ENCODE measurements around the gene MFSD2A.
A peak's percentile ranks its signal among the peaks of the same experiment; 100 is the strongest.
"Not testable (repeated sequence)": the region's sequence is repeated elsewhere in the genome, so short reads cannot be mapped to it uniquely, and the experiment has no call there.

The MFSD2A gene

GRCh38 chr1:39976732-39977131 lies 21.8 kb downstream of the MFSD2A start:
- Mint-ChIP-seq H3K9me3 (no peaks in the 10 kb centered on the region), H3K4me3 (no peak overlapping the region), H3K27me3 (no peaks in the 10 kb centered on the region), H3K36me3 (no peaks in the 10 kb centered on the region), H3K27ac (no peak overlapping the region), H3K4me1 (peaks cover 6% of the 10 kb centered on the region)

GRCh38 chr1:39977202-39977601 lies 22.3 kb downstream of the MFSD2A start:
- Mint-ChIP-seq H3K27me3 (no peaks in the 10 kb centered on the region), H3K4me1 (peaks cover 6% of the 10 kb centered on the region), H3K4me3 (no peak overlapping the region), H3K27ac (no peak overlapping the region), H3K36me3 (no peaks in the 10 kb centered on the region), H3K9me3 (no peaks in the 10 kb centered on the region)

GRCh38 chr1:39979654-39980053 lies 24.7 kb downstream of the MFSD2A start:
- Mint-ChIP-seq H3K9me3 (no peaks in the 10 kb centered on the region), H3K36me3 (no peaks in the 10 kb centered on the region), H3K27me3 (no peaks in the 10 kb centered on the region), H3K4me3 (no peak overlapping the region), H3K4me1 (no peaks in the 10 kb centered on the region), H3K27ac (no peak overlapping the region)

- no peak overlapping the region for H3K27ac Mint-ChIP-seq
- no peaks in the 10 kb centered on the region for H3K27me3 Mint-ChIP-seq
- no peaks in the 10 kb centered on the region for H3K4me1 Mint-ChIP-seq
- no peak overlapping the region for H3K4me3 Mint-ChIP-seq
- H3K36me3 Mint-ChIP-seq: no peaks in the 10 kb centered on the region
- H3K9me3 Mint-ChIP-seq: no peaks in the 10 kb centered on the region
Observed at GRCh38 chr1:39980555-39981313, 25.8 kb downstream of the MFSD2A start.

- no peaks in the 10 kb centered on the region for H3K9me3 Mint-ChIP-seq
- no peaks in the 10 kb centered on the region for H3K27me3 Mint-ChIP-seq
- no peaks in the 10 kb centered on the region for H3K4me1 Mint-ChIP-seq
- peak overlapping the region; percentile 81 for H3K27ac Mint-ChIP-seq
- no peak overlapping the region for H3K4me3 Mint-ChIP-seq
- no peaks in the 10 kb centered on the region for H3K36me3 Mint-ChIP-seq
Observed at GRCh38 chr1:39981385-39981784, 26.4 kb downstream of the MFSD2A start.

- no peaks in the 10 kb centered on the region for H3K36me3 Mint-ChIP-seq
- no peak overlapping the region for H3K27ac Mint-ChIP-seq
- no peak overlapping the region for H3K4me3 Mint-ChIP-seq
- no peaks in the 10 kb centered on the region for H3K9me3 Mint-ChIP-seq
- no peaks in the 10 kb centered on the region for H3K27me3 Mint-ChIP-seq
- no peaks in the 10 kb centered on the region for H3K4me1 Mint-ChIP-seq
Observed at GRCh38 chr1:39981945-39982344, 27.0 kb downstream of the MFSD2A start.

- not testable (repeated sequence) for H3K27me3 Mint-ChIP-seq, H3K27ac Mint-ChIP-seq, H3K4me1 Mint-ChIP-seq, H3K36me3 Mint-ChIP-seq, H3K9me3 Mint-ChIP-seq, H3K4me3 Mint-ChIP-seq
Observed at GRCh38 chr1:39984480-39984879, 29.5 kb downstream of the MFSD2A start.

- H3K4me3 Mint-ChIP-seq: no peak overlapping the region
- H3K27ac Mint-ChIP-seq: no peak overlapping the region
- H3K4me1 Mint-ChIP-seq: no peaks in the 10 kb centered on the region
- H3K36me3 Mint-ChIP-seq: no peaks in the 10 kb centered on the region
- H3K27me3 Mint-ChIP-seq: no peaks in the 10 kb centered on the region
- no peaks in the 10 kb centered on the region for H3K9me3 Mint-ChIP-seq
Observed at GRCh38 chr1:39984951-39985350, 30.0 kb downstream of the MFSD2A start.

- Mint-ChIP-seq H3K27me3 (no peaks in the 10 kb centered on the region), H3K4me1 (no peaks in the 10 kb centered on the region), H3K4me3 (no peak overlapping the region), H3K36me3 (no peaks in the 10 kb centered on the region), H3K27ac (no peak overlapping the region), H3K9me3 (no peaks in the 10 kb centered on the region)
Observed at GRCh38 chr1:39987869-39988268, 32.9 kb downstream of the MFSD2A start.

- Mint-ChIP-seq H3K4me3 (no peak overlapping the region), H3K4me1 (no peaks in the 10 kb centered on the region), H3K9me3 (no peaks in the 10 kb centered on the region), H3K27me3 (no peaks in the 10 kb centered on the region), H3K36me3 (no peaks in the 10 kb centered on the region), H3K27ac (no peak overlapping the region)
Observed at GRCh38 chr1:39988618-39989343, 33.8 kb downstream of the MFSD2A start.

- H3K27me3 Mint-ChIP-seq: no peaks in the 10 kb centered on the region
- no peak overlapping the region for H3K27ac Mint-ChIP-seq
- H3K9me3 Mint-ChIP-seq: no peaks in the 10 kb centered on the region
Observed at GRCh38 chr1:39990428-39990827, 35.5 kb downstream of the MFSD2A start.

GRCh38 chr1:39992234-39992633 lies 37.3 kb downstream of the MFSD2A start:
- peaks cover 14% of the 10 kb centered on the region for H3K4me1 Mint-ChIP-seq
- no peaks in the 10 kb centered on the region for H3K27me3 Mint-ChIP-seq
- no peaks in the 10 kb centered on the region for H3K9me3 Mint-ChIP-seq
- no peaks in the 10 kb centered on the region for H3K36me3 Mint-ChIP-seq
- H3K27ac Mint-ChIP-seq: no peak overlapping the region
- no peak overlapping the region for H3K4me3 Mint-ChIP-seq

More at GRCh38 chr1:39990428-39990827, 35.5 kb downstream of the MFSD2A start:
- H3K4me3 Mint-ChIP-seq: no peak overlapping the region
- no peaks in the 10 kb centered on the region for H3K36me3 Mint-ChIP-seq
- H3K4me1 Mint-ChIP-seq: no peaks in the 10 kb centered on the region

GRCh38 chr1:39992888-39993287 lies 37.9 kb downstream of the MFSD2A start:
- H3K4me1 Mint-ChIP-seq: peaks cover 14% of the 10 kb centered on the region
- no peaks in the 10 kb centered on the region for H3K27me3 Mint-ChIP-seq

GRCh38 chr1:39995973-39996393 lies 41.0 kb downstream of the MFSD2A start:
- H3K36me3 Mint-ChIP-seq: no peaks in the 10 kb centered on the region
- peaks cover 14% of the 10 kb centered on the region for H3K4me1 Mint-ChIP-seq
- no peak overlapping the region for H3K4me3 Mint-ChIP-seq
- H3K9me3 Mint-ChIP-seq: no peaks in the 10 kb centered on the region
- no peak overlapping the region for H3K27ac Mint-ChIP-seq
- no peaks in the 10 kb centered on the region for H3K27me3 Mint-ChIP-seq

More at GRCh38 chr1:39992888-39993287, 37.9 kb downstream of the MFSD2A start:
- H3K4me3 Mint-ChIP-seq: no peak overlapping the region
- no peaks in the 10 kb centered on the region for H3K36me3 Mint-ChIP-seq
- H3K27ac Mint-ChIP-seq: no peak overlapping the region
- no peaks in the 10 kb centered on the region for H3K9me3 Mint-ChIP-seq

GRCh38 chr1:39996396-39997004 lies 41.6 kb downstream of the MFSD2A start:
- Mint-ChIP-seq H3K27me3 (no peaks in the 10 kb centered on the region), H3K9me3 (no peaks in the 10 kb centered on the region), H3K4me3 (no peak overlapping the region), H3K27ac (no peak overlapping the region), H3K4me1 (peaks cover 14% of the 10 kb centered on the region), H3K36me3 (no peaks in the 10 kb centered on the region)

- Mint-ChIP-seq H3K4me1 (peaks cover 5% of the 10 kb centered on the region), H3K27me3 (no peaks in the 10 kb centered on the region), H3K36me3 (peaks cover 1% of the 10 kb centered on the region), H3K27ac (no peak overlapping the region), H3K9me3 (no peaks in the 10 kb centered on the region), H3K4me3 (no peak overlapping the region)
Observed at GRCh38 chr1:40001456-40001855, 46.5 kb downstream of the MFSD2A start.
